HG02970 (cell line): Measurements from ENCODE around the gene CUEDC1.
"Not testable (repeated sequence)": the region's sequence is repeated elsewhere in the genome, so short reads cannot be mapped to it uniquely, and the experiment has no call there.

ENCODE experiments used
- ATAC-seq: cut with Tn5 transposase; IDR thresholded peaks from one replicate; pipeline ENCODE4 v1.9.1; 2021; ENCODE audit warnings: mild to moderate bottlenecking, moderate library complexity, moderate number of reproducible peaks; ENCODE audit not compliant: unreplicated experiment, low FRiP score

Gene CUEDC1

DNA sequence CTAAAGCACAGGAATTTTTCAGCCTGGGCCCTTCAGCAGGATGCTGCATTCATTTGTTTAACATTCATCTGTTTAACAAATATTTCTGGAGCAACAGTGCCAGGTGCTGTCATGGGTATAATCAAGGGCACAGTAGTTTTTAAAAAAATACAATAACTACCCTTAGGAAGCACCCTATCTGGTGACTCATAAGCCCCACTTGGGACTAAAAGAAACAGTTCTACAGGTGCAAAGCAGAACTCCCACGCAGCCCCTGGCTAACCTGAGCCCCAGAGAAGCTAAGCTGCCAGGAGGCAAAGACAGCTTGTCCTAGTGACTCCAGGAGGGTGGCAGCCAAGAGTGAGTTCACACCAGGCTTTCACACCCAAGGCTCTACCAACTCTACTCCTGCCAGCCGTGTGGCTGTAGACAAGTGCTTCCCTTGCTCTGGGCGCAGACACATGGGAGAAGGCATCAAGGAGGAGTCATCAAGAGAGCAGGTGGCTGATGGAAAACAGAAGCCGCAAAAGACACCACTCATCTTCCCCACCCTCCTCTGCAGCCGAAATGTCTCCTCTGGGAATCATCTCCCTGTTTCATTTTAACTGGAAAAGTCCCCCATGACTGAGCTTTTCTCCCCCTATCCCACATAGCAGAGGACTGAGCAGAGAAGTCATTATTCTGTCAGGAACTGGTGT is 14.4 kb downstream of the CUEDC1 start:
- ATAC-seq = no peak

DNA sequence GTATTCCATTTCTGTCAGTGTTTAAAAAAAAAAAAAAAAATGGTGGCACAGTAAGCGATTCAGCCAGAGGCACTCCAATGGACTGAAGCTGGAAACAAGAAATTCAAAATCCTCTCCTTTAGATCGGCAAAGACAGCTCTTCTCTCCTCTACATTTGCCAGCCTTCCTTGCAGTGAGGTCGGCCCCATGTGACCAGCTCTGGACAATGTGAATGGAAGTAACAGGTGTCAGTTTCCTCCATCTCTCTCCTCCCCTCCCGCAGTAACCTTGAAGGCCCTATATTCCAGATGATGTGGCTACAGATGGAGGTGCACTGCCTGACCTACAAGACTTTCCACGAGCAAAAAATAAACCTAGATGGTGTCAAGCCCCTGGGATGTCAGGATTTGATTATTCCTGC is 15.0 kb downstream of the CUEDC1 start:
- ATAC-seq = no peak

DNA sequence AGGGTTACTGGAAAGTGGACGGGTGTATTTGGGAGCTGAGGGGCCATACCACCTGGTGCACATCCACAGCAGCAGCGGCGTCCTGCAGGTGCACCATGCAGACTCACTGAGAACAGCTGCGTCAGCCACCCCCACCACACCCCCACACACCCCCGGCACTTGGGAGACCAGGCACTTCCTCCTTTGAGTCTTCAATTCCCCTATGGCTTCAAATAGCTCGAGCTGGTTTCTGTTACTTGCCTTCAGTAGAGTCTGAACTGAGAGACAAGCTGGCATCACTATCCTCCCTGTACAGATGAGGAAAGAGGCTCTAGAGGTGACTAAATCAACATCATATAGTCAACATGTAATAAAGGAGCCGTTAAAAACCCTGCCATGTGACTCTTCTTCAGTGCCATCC is 15.4 kb downstream of the CUEDC1 start:
- ATAC-seq = peak; percentile 44

DNA sequence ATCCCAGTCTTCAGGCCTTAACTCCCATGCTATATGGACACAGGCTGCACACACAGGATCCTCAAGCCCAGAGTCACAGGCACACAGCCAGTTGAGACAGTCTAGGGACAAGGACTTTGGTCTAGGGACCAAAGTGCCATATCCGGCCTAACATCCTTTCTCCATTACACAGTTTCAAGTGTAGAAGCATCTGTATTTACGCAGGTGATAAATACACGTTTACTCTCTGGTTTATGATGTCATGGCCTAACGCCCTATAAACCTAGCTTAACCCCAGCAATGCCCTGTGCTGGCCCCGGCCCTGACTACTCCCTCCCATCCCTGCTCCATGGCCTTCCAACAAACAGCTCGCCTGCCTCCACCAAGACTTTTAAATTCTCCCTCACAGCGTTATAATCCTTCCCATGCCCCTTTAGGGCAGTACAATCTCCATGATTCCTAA is 17.1 kb downstream of the CUEDC1 start:
- ATAC-seq = no peak

DNA sequence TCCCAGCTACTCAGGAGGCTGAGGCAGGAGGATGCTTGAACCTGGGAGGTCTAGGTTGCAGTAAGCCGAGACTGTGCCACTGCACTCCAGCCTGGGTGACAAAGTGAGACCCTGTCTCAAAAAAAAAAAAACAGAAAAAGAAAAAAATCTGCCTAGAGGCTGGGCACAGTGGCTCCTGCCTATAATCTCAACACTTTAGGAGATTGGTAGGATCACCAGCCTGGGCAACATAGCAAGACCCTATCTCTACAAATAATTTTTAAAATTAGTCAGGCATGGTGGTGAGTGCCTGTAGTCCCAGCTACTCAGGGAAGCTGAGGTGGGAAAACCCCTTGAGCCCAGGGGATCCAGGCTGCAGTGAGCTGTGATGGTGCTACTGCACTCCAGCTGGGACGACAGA is 17.7 kb downstream of the CUEDC1 start:
- ATAC-seq = no peak

DNA sequence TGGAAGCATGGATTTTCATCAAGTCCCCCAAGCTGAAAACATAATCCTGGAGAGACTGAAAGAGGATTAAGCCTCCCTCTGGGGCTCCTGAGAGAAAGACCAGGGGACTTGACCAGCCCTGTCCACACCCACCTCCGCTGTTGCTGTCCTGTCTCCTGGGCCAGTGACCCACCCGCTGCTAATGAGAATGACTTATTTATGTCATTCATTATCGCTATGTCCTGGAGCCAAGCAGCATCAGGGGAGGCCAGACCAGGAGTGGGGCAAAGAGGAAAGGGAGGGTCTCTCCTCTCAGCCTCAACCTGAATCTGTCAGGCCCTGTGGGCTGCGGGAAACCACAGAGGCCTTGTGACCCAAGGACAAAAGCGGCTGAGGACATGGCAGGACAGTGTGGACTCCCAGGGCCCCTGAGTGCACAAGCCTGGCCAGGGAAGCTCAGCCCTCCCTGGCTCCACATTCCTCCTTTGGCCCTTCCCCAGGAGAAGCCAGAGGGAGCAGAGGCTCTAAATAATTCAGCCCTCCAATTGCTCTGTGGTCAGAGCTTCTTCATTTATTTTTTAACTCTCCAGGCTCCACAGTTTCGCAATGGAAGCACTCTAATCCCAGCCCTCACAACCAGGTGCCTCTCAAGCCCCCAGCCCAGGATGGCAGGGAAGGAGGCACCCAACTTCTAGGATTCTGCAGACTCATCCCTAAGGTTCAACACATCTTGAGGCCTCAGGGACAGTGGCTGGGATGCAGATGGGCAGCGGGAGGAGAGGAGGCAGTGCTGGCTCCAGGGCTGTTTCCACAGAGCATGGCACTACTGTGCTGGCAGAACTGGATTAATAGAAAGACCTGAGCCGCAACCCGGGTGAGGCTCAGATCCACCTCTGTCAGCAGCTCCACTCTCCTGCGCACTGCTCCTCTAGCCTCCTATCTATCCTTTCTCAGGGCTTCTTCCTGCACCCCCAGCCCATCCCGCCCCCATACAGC is 19.1 kb downstream of the CUEDC1 start:
- no peak for ATAC-seq

DNA sequence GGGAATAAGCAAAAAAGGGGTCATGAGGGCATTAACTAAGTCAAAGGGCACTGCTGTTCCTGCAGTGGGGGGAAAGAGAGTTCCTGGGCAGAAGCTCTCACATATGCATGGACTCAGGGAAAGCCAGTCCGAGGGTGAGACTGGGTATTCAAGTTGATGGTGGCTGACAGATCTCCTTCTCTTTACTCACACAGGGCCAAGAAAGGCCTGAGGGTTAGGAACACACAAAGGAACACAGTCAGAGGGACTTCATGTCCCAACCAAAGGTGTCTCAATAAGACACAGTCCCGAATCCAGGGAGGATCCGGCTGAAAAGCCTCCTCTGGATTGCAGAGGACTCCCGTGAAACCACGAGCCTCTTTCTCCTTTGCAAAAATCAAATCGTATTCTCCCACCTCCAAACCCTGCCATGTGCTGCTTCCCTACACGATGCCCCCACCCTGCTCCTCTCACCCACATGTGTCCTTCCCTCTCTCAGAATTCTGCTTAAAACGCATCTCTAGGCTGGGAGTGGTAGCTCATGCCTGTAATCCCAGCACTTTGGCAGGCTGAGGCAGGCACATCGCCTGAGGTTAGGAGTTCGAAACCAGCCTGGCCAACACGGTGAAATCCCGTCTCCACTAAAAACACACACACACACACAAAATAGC is 23.6 kb downstream of the CUEDC1 start:
- no peak for ATAC-seq

DNA sequence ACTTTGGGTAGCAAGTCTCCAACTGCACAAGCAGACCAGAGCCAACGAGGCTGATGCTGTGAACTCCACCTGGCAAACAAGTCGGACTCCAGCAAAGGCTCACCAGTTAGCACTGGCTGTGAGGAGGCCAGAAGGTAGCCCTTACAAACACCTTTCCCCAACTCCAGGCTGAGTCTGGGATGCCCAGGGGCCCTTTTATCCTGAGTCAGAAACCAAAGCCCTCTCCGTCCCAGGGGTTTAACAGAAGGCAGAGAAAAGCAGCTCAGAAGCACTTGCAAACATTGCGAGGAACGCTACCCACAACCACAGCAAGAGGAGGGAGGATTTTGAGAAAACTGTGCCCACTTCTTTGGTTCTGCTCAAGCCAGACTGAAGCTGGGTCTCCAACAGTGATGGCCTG is 25.0 kb downstream of the CUEDC1 start:
- no peak for ATAC-seq

DNA sequence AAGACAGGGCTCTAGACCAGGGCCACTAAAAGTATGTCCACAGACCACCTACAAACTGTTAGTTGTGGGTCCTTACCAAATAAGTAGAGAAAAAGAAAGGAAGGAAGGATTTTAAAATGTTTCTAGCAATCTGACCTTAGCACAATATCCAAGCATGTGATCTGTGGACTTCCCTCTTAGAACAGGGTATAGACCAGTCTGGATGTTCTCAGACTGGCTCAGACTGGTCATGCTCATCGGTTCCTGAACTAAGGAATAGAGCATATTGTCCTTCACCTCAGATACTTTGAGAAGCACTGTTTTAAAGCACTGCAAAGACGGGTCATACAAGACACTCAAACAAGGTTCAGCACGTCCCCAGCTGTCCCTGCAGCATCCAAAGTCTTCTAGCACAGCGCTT is 25.8 kb downstream of the CUEDC1 start:
- no peak for ATAC-seq

DNA sequence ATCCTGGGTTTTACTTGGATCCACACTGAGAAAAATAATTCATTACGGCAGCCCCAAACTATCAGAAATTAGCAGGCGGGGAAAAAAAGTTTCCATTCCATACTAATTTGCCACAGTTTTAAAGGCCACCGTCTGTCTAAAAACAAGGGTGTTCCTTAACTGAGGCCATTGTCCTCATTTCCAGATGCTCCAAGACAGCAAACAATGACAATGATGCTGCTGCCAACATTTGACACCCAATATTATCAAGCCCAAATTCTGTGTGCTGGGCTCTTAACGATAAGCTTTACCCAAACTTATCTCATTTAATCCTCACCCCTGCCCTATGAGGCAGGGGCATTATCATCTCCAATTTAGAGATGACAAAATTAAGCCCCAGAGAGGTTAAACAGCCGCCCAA is 26.3 kb downstream of the CUEDC1 start:
- no peak for ATAC-seq

DNA sequence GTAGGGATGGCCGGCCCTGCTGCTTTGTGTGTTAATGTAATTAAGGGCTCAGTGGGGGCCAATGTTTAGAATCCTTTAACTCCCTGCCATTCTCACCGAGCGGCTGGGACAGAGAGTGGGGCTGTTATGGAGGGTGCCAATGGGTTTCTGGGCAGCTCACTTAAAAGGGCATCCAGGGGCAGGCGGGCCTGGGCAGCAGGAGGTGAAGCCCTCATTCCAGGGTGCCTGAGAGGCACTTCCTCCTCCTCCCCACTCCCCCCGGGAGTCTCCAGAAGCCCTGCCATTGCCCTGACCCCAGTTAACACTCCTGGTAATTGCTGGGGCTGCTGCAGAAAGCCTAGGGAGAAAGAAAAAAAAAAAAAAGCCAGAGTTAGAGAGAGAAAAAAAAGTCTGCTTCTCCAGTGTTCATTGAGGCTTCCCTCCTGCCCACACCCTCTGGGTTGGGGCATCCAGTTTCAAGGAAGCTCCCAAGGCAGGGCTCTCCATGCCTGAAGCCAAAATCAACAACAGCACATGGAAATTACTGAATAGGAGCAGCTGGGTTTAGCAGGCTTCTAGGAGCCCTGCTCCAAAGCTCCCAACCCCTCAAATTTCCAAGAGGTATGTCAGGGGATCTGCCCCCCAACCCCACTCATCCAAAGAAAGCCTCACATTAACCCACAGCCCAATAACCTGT is 28.0 kb downstream of the CUEDC1 start:
- no peak for ATAC-seq

DNA sequence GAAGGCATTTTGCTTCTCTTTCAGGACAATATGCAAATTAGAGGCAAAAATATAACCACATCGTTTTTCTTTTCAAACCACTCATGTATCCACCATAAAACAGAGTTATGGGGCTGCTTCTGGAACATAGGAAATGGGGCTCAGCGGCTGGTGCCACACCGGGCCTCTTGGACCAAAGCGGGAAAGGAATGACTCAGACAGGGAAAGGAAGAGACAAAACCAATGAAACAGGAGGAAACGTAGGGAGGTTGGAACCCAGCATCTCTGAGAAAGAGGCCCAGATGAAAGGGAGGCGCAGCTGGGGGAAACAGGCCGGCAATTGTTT is 28.5 kb downstream of the CUEDC1 start:
- no peak for ATAC-seq

DNA sequence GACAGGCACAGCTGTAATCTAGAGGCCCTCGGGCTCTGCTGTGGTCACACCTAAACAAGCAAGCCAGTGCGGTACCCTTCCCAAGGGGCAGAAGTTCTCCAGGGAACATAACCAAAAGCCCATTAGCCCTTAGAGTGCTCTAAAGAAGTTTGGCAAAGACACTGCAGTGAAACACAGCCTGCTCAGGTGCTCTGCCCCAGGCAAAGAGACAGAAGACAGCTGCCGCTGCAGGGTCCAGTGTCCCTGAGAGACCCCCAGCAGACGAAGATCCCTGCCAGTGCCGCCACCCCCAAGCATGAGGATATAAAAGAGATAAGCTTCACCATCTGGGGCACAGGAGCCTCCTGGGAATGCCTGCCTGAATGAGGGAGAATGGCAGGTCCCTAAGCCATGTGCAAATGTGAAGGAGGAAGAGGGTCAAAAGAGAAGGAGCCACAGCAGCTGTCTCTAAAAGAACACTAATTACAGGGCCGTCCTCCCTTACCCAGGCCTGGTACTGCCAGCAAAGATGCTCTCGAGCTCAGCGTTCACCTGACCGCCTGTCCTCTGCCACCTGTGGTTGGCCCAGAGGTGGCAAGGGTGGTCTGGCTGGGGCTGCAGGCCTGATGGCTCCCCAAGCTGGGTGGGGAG is 29.7 kb downstream of the CUEDC1 start:
- ATAC-seq = no peak

DNA sequence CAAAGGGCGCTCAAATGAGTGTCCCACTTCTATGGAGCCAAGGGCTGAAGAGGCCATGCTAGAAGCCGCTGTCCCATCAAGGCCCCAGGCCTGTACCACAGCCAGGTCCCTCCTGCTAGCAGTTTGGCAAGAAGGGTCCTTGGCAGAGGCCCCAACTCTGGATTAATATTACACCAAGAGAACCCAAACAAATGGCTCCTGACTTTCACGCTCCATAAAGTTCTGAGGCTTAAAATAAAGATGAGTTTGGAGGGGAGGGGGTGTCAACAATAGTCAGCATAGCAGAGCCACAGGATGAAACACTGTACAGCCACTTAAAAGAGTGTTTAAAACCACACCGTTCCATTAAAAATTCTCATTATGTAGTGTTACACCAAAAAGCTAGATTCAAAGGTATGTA is 30.5 kb downstream of the CUEDC1 start:
- ATAC-seq = no peak

DNA sequence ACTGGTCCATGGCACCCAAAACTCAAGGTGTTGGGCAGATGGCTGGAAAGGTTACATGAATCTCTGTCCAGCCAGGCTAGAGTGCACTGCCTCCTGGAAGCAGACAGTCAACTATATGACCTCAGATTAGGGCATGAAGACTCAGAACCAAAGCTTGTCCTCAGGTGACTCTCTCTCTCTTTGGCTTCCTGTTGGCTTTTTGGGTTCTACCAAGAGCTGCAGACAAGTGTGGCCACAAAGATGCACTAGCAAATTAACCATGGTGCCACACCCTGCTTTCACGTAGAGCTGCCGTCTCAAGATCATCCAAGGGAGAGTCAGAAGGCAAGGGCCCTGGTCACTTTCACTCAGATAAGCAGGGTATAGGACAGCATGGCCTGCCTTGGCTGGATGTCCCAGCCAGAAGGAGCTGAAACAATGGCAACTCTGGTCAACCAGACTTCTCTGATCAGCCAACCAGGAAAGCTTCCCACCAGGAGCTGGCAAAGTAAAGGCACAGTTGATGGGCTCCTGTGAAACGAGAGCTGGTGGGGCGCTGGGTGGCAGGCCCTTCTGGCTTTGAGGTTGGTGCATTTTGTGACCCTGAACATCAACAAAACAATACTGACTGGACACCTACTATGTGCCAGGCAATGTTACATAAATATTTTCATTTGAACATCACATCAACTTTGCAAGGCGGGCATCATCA is 31.9 kb downstream of the CUEDC1 start:
- no peak for ATAC-seq

DNA sequence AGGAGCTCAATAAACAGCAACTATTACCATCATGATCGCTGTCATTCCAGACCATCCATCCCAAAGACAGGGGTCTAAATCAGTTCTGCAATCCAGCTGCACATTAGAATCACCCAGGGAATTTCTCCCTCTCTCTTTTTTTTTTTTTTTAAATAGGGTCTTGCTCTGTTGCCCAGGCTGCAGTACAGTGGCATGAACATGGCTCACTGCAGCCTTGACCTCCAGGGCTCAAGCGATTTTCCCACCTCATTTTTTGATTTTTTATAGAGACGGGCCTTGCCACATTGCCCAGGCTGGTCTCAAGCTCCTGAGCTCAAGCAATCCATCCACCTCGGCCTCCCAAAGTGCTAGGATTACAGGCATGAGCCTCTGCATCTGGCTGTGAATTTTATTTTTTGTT is 32.5 kb downstream of the CUEDC1 start:
- ATAC-seq = not testable (repeated sequence)

DNA sequence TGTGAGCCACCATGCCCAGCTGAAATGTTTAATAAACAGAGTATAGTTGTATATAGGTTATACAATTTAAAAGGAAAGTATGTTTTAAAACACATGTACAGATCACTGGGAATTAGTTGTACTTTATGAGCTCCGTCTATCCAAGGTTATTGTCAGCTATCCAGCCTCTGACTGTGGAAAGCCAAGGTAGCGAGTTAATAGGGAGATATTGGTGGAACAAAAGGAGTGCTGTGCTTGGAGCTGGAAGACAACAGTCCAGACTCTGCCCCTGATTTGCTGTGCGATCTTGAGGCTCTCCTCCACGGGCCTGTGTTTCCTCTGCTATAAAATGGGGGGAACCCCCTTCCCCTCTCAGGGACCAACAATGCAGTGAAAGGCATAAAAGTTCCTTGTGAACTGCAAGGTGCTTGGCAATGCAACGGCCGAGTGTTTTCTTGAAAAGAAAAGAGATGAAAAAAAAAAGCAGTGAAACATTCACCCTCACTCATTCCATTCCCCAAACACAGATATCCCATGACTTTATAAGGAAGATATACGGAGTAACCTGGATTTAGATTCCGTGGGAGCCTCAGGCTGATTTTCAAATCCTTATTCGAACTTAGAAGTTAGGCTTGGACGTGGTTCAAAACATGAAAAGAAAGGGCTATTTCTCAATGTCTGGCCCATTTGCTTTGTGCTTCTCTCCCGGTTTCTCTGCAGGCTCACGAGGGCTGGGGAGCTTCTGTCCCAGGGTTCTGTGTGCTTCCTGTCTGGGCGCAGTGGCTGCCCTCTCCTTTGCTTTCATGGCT is 34.1 kb downstream of the CUEDC1 start:
- no peak for ATAC-seq

DNA sequence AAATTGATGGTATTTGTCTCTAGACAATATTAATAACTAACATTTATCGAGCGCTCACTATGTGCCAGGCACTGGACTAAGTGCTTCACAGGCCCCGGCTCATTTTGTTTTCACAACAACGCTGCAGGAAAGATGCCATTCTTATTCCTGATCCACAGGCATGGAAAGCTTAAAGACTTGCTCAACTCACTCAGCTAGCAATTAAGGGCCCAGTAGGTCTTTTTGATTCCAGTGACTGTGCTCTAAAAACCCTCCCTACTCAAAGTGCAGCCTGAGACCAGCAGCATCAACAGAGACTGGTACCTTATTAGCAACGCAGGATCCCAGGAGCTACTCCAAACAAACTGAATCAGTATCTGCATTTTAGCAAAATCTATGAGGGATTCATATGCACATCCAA is 35.3 kb downstream of the CUEDC1 start:
- no peak for ATAC-seq
